GM23338 (cell line): ENCODE measurements around the gene POLE4. TPM values are rescaled to one million over a fixed set of nuclear protein-coding genes. Genes with fewer than 3 reads are reported as not detected.

Source experiments
- ATAC-seq: fragments of 200-7000 bp; cut with Tn5 transposase; 3 replicates; pipeline ENCODE4 v1.9.1; 2020
- DNase-seq: peaks from one replicate; pipeline ENCODE4 v3.0.0-alpha.2; 2015; ENCODE audit warnings: low spot score
- H2AFZ ChIP-seq: fragments of 200-600 bp; sonication (generic); 2 replicates; pipeline ENCODE4 v1.8.0; 2016; ENCODE audit warnings: antibody characterized with exemption, mild to moderate bottlenecking, moderate library complexity
- H3F3A ChIP-seq: fragments of 200-600 bp; sonication (generic); replicated peaks from 2 replicates; pipeline ENCODE4 v1.8.0; 2017; ENCODE audit warnings: antibody characterized with exemption, mixed run types, low read depth
- H3K27ac ChIP-seq: fragments of 200-600 bp; sonication (generic); 2 replicates; pipeline ENCODE4 v1.6.1; 2016; ENCODE audit warnings: low read depth
- H3K27me3 ChIP-seq: fragments of 200-600 bp; sonication (generic); 2 replicates; pipeline ENCODE4 v1.8.0; 2016; ENCODE audit warnings: mild to moderate bottlenecking, mixed run types, moderate library complexity; ENCODE audit not compliant: insufficient read depth
- H3K36me3 ChIP-seq: fragments of 200-600 bp; sonication (generic); 2 replicates; pipeline ENCODE4 v1.8.0; 2016; ENCODE audit warnings: mild to moderate bottlenecking; ENCODE audit not compliant: insufficient read depth
- H3K4me1 ChIP-seq: fragments of 200-600 bp; sonication (generic); 2 replicates; pipeline ENCODE4 v1.8.0; 2016; ENCODE audit warnings: mild to moderate bottlenecking, moderate library complexity; ENCODE audit not compliant: insufficient read depth
- H3K4me2 ChIP-seq: fragments of 200-600 bp; sonication (generic); 2 replicates; pipeline ENCODE4 v1.7.1; 2017; ENCODE audit warnings: mixed run types
- H3K4me3 ChIP-seq: fragments of 200-600 bp; sonication (generic); 2 replicates; pipeline ENCODE4 v1.6.1; 2016; ENCODE audit warnings: mixed run types
- H3K79me2 ChIP-seq: fragments of 200-600 bp; sonication (generic); replicated peaks from 2 replicates; pipeline ENCODE4 v1.8.0; 2017; ENCODE audit warnings: mild to moderate bottlenecking; ENCODE audit not compliant: insufficient read depth
- H3K9me2 ChIP-seq: fragments of 200-600 bp; sonication (generic); 2 replicates; pipeline ENCODE4 v1.8.0; 2017; ENCODE audit not compliant: insufficient read depth
- H4K20me1 ChIP-seq: fragments of 200-600 bp; sonication (generic); replicated peaks from 2 replicates; pipeline ENCODE4 v1.8.0; 2017; ENCODE audit warnings: mild to moderate bottlenecking; ENCODE audit not compliant: insufficient read depth
- H3K27ac Mint-ChIP-seq: 2 replicates; pipeline ENCODE4 v1.8.0; 2020; ENCODE audit warnings: inconsistent platforms, mild to moderate bottlenecking, moderate library complexity, mixed read lengths
- H3K27me3 Mint-ChIP-seq: 3 replicates; pipeline ENCODE4 v1.8.0; 2022; ENCODE audit warnings: low read depth, mild to moderate bottlenecking, moderate library complexity, mixed read lengths, inconsistent platforms; ENCODE audit not compliant: insufficient read depth, poor library complexity
- H3K36me3 Mint-ChIP-seq: 3 replicates; pipeline ENCODE4 v1.8.0; 2021; ENCODE audit warnings: low read depth, mild to moderate bottlenecking, inconsistent platforms, moderate library complexity, mixed read lengths
- H3K4me1 Mint-ChIP-seq: 3 replicates; pipeline ENCODE4 v1.8.0; 2020; ENCODE audit warnings: mild to moderate bottlenecking, inconsistent platforms, mixed read lengths
- H3K4me3 Mint-ChIP-seq: 3 replicates; pipeline ENCODE4 v1.8.0; 2021; ENCODE audit warnings: moderate library complexity, mild to moderate bottlenecking, inconsistent platforms, mixed read lengths
- H3K9me3 Mint-ChIP-seq: 3 replicates; pipeline ENCODE4 v1.8.0; 2020; ENCODE audit warnings: moderate library complexity, mild to moderate bottlenecking, inconsistent platforms, mixed read lengths
- EZH2 ChIP-seq: fragments of 200-600 bp; sonication (generic); IDR thresholded peaks from one replicate; pipeline ENCODE4 v1.8.0; 2017; ENCODE audit warnings: antibody characterized with exemption, mild to moderate bottlenecking, low read depth; ENCODE audit not compliant: unreplicated experiment
- EZH2phosphoT487 ChIP-seq: fragments of 200-600 bp; sonication (generic); IDR thresholded peaks from one replicate; pipeline ENCODE4 v1.8.1; 2018; ENCODE audit warnings: antibody characterized with exemption; ENCODE audit not compliant: unreplicated experiment
- JUNB ChIP-seq: IDR thresholded peaks from one replicate; pipeline ENCODE4 v1.6.1; 2016; ENCODE audit warnings: antibody characterized with exemption; ENCODE audit not compliant: unreplicated experiment
- NANOG ChIP-seq: IDR thresholded peaks from 2 replicates; pipeline ENCODE4 v1.6.1; 2016; ENCODE audit warnings: antibody characterized with exemption, borderline replicate concordance
- POLR2AphosphoS5 ChIP-seq: IDR thresholded peaks from 2 replicates; pipeline ENCODE4 v1.6.1; 2016; ENCODE audit warnings: antibody characterized with exemption, low read depth
- REST ChIP-seq: IDR thresholded peaks from one replicate; pipeline ENCODE4 v1.6.1; 2018; ENCODE audit warnings: antibody characterized with exemption; ENCODE audit not compliant: unreplicated experiment
- ZNF331 ChIP-seq: fragments of 250-450 bp; sonication (Bioruptor Pico); IDR thresholded peaks from 2 replicates; pipeline ENCODE4 v1.5.0; 2020; ENCODE audit warnings: low read depth, mild to moderate bottlenecking, moderate library complexity
- polyA plus RNA-seq: library from polyadenylated mRNA; unstranded; fragments of >200 nt; fragmentation: Nextera tagmentation; extraction: Ambion mirVana; gene quantifications from 2 replicates; pipeline ENCODE4 v1.2.1, GENCODE V29; 2016
- total RNA-seq: library from RNA; depleted of rRNA; stranded (reverse); fragments of >200 nt; shearing (Covaris generic); gene quantifications from 2 replicates; pipeline ENCODE4 v1.2.3, GENCODE V29; 2014
- TF ChIP-seq, protein P1 (sequence below): IDR thresholded peaks from 2 replicates; pipeline ENCODE4 v1.6.1; 2016; ENCODE audit warnings: antibody characterized with exemption

POLE4 gene
- total and polyA plus RNA-seq, 2 experiments from 2014 or later, result 24.4 to 105 TPM

DNA sequence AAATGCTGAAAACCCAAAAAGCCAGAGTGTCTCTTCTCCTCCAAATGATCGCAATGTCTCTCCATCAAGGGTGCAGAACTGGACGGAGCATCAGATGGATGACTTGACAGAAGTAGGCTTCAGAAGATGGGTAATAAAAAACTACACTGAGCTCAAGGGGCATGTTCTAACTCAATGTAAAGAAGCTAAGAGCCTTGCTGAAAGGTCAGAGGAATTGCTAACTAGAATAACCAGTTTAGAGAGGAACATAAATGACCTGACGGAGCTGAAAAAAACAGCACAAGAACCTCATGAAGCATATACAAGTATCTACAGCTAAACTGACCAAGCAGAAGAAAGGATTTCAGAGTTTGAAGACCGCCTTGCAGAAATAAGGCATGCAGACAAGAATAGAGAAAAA, 9.7 kb upstream of the POLE4 start:
- Mint-ChIP-seq H3K4me1 (peaks cover 7% of the 10 kb centered on the region), H3K9me3 (peaks cover 27% of the 10 kb centered on the region), H3K27ac (no peak overlapping the region), H3K36me3 (peaks cover 49% of the 10 kb centered on the region), H3K27me3 (no peaks in the 10 kb centered on the region), H3K4me3 (no peak overlapping the region)
- Histone ChIP-seq H3K27ac (no peak overlapping the region), H2AFZ (no peak overlapping the region), H3K36me3 (no peaks in the 10 kb centered on the region; the same call in 1 of the 2 replicates), H3K4me3 (no peak overlapping the region), H3F3A (no peaks in the 10 kb centered on the region), H3K79me2 (peaks cover 18% of the 10 kb centered on the region), H3K27me3 (no peaks in the 10 kb centered on the region), H4K20me1 (no peaks in the 10 kb centered on the region), H3K4me1 (no peaks in the 10 kb centered on the region), H3K9me2 (peaks cover 12% of the 10 kb centered on the region; the same call in 1 of the 2 replicates), H3K4me2 (no peak overlapping the region)
- ATAC-seq (no peak), DNase-seq (no peak)
- TF ChIP-seq REST, result no peak
- no peak for TF ChIP-seq POLR2AphosphoS5
- no peak for TF ChIP-seq EZH2phosphoT487
- TF ChIP-seq ZNF331 (CRISPR knock-in tag), result no peak
- no peak for TF ChIP-seq JUNB

DNA sequence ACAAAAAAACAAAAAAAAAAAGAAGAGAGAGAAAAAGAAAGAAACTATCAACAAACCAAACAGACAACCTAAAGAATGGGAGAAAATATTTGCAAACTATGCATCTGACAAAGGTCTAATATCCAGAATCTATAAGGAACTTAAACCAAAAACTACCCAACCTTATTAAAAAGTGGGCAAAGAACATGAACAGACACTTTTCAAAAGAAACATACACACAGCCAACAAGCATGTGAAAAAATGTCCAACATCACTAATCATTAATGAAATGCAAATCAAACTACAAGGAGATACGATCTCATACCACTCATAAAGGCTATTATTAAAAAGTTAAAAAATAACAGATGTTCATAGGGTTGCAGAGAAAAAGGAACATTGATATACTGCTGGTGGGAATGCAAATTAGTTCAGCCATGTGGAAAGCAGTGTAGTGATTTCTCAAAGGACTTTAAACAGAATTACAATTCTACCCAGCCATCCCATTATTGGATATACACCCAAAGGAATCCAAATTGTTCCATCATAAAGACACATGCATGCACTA, 7.2 kb upstream of the POLE4 start:
- Mint-ChIP-seq H3K9me3 (peaks cover 27% of the 10 kb centered on the region), H3K4me1 (peaks cover 7% of the 10 kb centered on the region), H3K36me3 (peaks cover 61% of the 10 kb centered on the region), H3K27ac (no peak overlapping the region), H3K4me3 (no peak overlapping the region), H3K27me3 (no peaks in the 10 kb centered on the region)
- ATAC-seq, result no peak
- Histone ChIP-seq H3K36me3 (no peaks in the 10 kb centered on the region; the same call in 1 of the 2 replicates), H3F3A (no peaks in the 10 kb centered on the region), H3K9me2 (peaks cover 12% of the 10 kb centered on the region; the same call in 1 of the 2 replicates), H4K20me1 (no peaks in the 10 kb centered on the region), H3K27me3 (no peaks in the 10 kb centered on the region), H3K27ac (no peak overlapping the region), H3K4me2 (no peak overlapping the region), H3K4me1 (no peaks in the 10 kb centered on the region), H3K4me3 (no peak overlapping the region), H3K79me2 (peaks cover 18% of the 10 kb centered on the region), H2AFZ (no peak overlapping the region)
- TF ChIP-seq, protein P1, sequence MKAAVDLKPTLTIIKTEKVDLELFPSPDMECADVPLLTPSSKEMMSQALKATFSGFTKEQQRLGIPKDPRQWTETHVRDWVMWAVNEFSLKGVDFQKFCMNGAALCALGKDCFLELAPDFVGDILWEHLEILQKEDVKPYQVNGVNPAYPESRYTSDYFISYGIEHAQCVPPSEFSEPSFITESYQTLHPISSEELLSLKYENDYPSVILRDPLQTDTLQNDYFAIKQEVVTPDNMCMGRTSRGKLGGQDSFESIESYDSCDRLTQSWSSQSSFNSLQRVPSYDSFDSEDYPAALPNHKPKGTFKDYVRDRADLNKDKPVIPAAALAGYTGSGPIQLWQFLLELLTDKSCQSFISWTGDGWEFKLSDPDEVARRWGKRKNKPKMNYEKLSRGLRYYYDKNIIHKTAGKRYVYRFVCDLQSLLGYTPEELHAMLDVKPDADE, result no peak
- TF ChIP-seq NANOG (no peak), EZH2 (no peak), REST (no peak)
- no peak for DNase-seq
